GM19025 (cell line): ENCODE measurements around the gene SFSWAP.

Source experiments
- ATAC-seq: cut with Tn5 transposase; IDR thresholded peaks from one replicate; pipeline ENCODE4 v1.9.1; 2021; ENCODE audit warnings: mild to moderate bottlenecking, low read depth, moderate library complexity; ENCODE audit not compliant: unreplicated experiment

SFSWAP gene

DNA sequence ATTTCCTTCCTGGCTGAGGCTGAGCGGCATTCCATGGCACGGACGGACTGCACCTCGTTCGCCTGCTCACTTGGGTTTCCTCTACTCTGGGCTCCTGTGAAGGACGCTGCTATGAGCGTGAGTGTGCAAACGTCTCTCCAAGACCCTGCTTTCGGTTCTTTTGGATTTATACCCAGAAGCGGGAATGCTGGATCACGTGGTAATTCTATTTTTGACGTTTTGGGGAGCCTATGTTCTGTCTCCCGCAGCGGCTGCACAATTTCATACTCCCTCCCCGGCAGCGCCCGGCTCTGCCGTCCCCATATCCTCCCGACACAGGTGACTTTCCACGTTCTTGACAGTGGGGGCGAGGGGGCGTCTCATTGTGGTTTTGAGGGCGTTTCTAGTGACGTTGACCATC is 137.9 kb downstream of the SFSWAP start:
- no peak for ATAC-seq
